Measurements from ENCODE around the gene EFCAB11.

The EFCAB11 gene

GRCh38 chr14:89954070-89955021 is at the start of gene EFCAB11:
EFCAB11 (minus strand) TSS chr14:89954730; CDS start chr14:89954660, 70 bp downstream.
- DNase-seq (ENCODE audit: low read depth in 1 of 2, low spot score in 1 of 2), result peak; percentile 76 to 94

GRCh38 chr14:90003526-90004307 is 49.2 kb upstream of the EFCAB11 start:
- no peak for DNase-seq (ENCODE audit: low read depth in 1 of 2, low spot score in 1 of 2)

GRCh38 chr14:90000935-90001334 is 46.4 kb upstream of the EFCAB11 start:
- DNase-seq (ENCODE audit: low read depth in 1 of 2, low spot score in 1 of 2), result no peak

- no peak for DNase-seq (ENCODE audit: low read depth in 1 of 2, low spot score in 1 of 2)
Measured at GRCh38 chr14:89996963-89997362, 42.4 kb upstream of the EFCAB11 start.

- DNase-seq (ENCODE audit: low read depth in 1 of 2, low spot score in 1 of 2), result no peak
Measured at GRCh38 chr14:89992273-89992672, 37.7 kb upstream of the EFCAB11 start.

GRCh38 chr14:89990623-89991275 is 36.2 kb upstream of the EFCAB11 start:
- no peak for DNase-seq (ENCODE audit: low read depth in 1 of 2, low spot score in 1 of 2)

GRCh38 chr14:89990218-89990617 is 35.7 kb upstream of the EFCAB11 start:
- no peak for DNase-seq (ENCODE audit: low read depth in 1 of 2, low spot score in 1 of 2)

- DNase-seq (ENCODE audit: low read depth in 1 of 2, low spot score in 1 of 2), result no peak
Measured at GRCh38 chr14:89988787-89989186, 34.3 kb upstream of the EFCAB11 start.

- no peak for DNase-seq (ENCODE audit: low read depth in 1 of 2, low spot score in 1 of 2)
Measured at GRCh38 chr14:89987161-89987475, 32.6 kb upstream of the EFCAB11 start.

- no peak for DNase-seq (ENCODE audit: low read depth in 1 of 2, low spot score in 1 of 2)
Measured at GRCh38 chr14:89986462-89987160, 32.1 kb upstream of the EFCAB11 start.

GRCh38 chr14:89983375-89983774 is 28.8 kb upstream of the EFCAB11 start:
- no peak for DNase-seq (ENCODE audit: low read depth in 1 of 2, low spot score in 1 of 2)

GRCh38 chr14:89978656-89979055 is 24.1 kb upstream of the EFCAB11 start:
- DNase-seq (ENCODE audit: low read depth in 1 of 2, low spot score in 1 of 2), result no peak

GRCh38 chr14:89977668-89978067 is 23.1 kb upstream of the EFCAB11 start:
- DNase-seq (ENCODE audit: low read depth in 1 of 2, low spot score in 1 of 2), result no peak

GRCh38 chr14:89973234-89973823 is 18.8 kb upstream of the EFCAB11 start:
- DNase-seq (ENCODE audit: low read depth in 1 of 2, low spot score in 1 of 2), result peak in 1 of 2 donors; percentile 22

- no peak for DNase-seq (ENCODE audit: low read depth in 1 of 2, low spot score in 1 of 2)
Measured at GRCh38 chr14:89965839-89966238, 11.3 kb upstream of the EFCAB11 start.

GRCh38 chr14:89963288-89963978 is 8.9 kb upstream of the EFCAB11 start:
- DNase-seq (ENCODE audit: low read depth in 1 of 2, low spot score in 1 of 2), result no peak

GRCh38 chr14:89960914-89961313 is 6.4 kb upstream of the EFCAB11 start:
- no peak for DNase-seq (ENCODE audit: low read depth in 1 of 2, low spot score in 1 of 2)

GRCh38 chr14:89959853-89960445 is 5.4 kb upstream of the EFCAB11 start:
- peak in 1 of 2 donors; percentile 24 for DNase-seq (ENCODE audit: low read depth in 1 of 2, low spot score in 1 of 2)

GRCh38 chr14:89958966-89959365 is 4.4 kb upstream of the EFCAB11 start:
- no peak for DNase-seq (ENCODE audit: low read depth in 1 of 2, low spot score in 1 of 2)

GRCh38 chr14:89957791-89958190 is 3.3 kb upstream of the EFCAB11 start:
- no peak for DNase-seq (ENCODE audit: low read depth in 1 of 2, low spot score in 1 of 2)

Measured in activated CD4-positive, alpha-beta T cell treated with anti-CD3 and anti-CD28 coated beads, Interleukin-2, amount 50 U/mL, for 24 hours (primary cell).